Activated B cell treated with CpG ODN at 0.5 μM for 24 hours (primary cell): ENCODE measurements around the gene KRT75. TPM values are rescaled to one million over a fixed set of nuclear protein-coding genes. Genes with fewer than 3 reads are reported as not detected.

Source experiments
- ATAC-seq: fragments of 200-7000 bp; cut with Tn5 transposase; one replicate; pipeline ENCODE4 v1.10.0; 2021; ENCODE audit warnings: low read depth, mild to moderate bottlenecking, moderate library complexity
- CTCF ChIA-PET: fragments of 350-600 bp; sonication (Branson Sonifier 250); formaldehyde crosslinking; loops from one replicate; lab custom pipeline; 2021; ENCODE audit warnings: antibody characterized with exemption; lab: Charles Lee
- POLR2A ChIA-PET: fragments of 350-600 bp; sonication (Branson Sonifier 250); formaldehyde crosslinking; loops from one replicate; lab custom pipeline; 2021; ENCODE audit warnings: antibody characterized with exemption; lab: Charles Lee
- DNase-seq: peaks from one replicate; pipeline ENCODE4 v3.0.0; 2022
- H3K27ac Mint-ChIP-seq: one replicate; pipeline ENCODE4 v1.8.0; 2020; ENCODE audit warnings: mixed read lengths
- H3K27me3 Mint-ChIP-seq: one replicate; pipeline ENCODE4 v1.8.0; 2021; ENCODE audit warnings: mixed read lengths
- H3K36me3 Mint-ChIP-seq: one replicate; pipeline ENCODE4 v1.8.0; 2021; ENCODE audit warnings: low read depth, mixed read lengths
- H3K4me1 Mint-ChIP-seq: one replicate; pipeline ENCODE4 v1.8.0; 2021; ENCODE audit warnings: mixed read lengths
- H3K4me3 Mint-ChIP-seq: one replicate; pipeline ENCODE4 v1.8.0; 2020; ENCODE audit warnings: mild to moderate bottlenecking, mixed read lengths
- H3K9me3 Mint-ChIP-seq: one replicate; pipeline ENCODE4 v1.8.0; 2020; ENCODE audit warnings: mixed read lengths
- CTCF ChIP-seq: fragments of 200-600 bp; IDR thresholded peaks from one replicate; pipeline ENCODE4 v1.8.0; 2022; ENCODE audit warnings: antibody characterized with exemption, mild to moderate bottlenecking
- intact Hi-C: fragments of 100-400 bp; cut with micrococcal nuclease; formaldehyde crosslinking; loops from one replicate; pipeline ENCODE4 v1.15.1; 2024
- total RNA-seq: library from RNA; stranded (reverse); gene quantifications from 2 replicates; pipeline ENCODE4 v1.2.3, GENCODE V29; 2022

Gene KRT75
- total RNA-seq, 1 donor from 2014 or later, result not detected

- no peak overlapping the region for H3K4me3 Mint-ChIP-seq
- H3K36me3 Mint-ChIP-seq, result no peaks in the 10 kb centered on the region
- H3K27me3 Mint-ChIP-seq, result peaks cover 22% of the 10 kb centered on the region
- intact Hi-C loops, result no loop called here
- H3K27ac Mint-ChIP-seq, result no peak overlapping the region
- DNase-seq (no peak), ATAC-seq (no peak)
- H3K4me1 Mint-ChIP-seq, result no peaks in the 10 kb centered on the region
- ChIA-PET CTCF (no interaction called here), POLR2A (no interaction called here)
- no peak for TF ChIP-seq CTCF
- no peaks in the 10 kb centered on the region for H3K9me3 Mint-ChIP-seq
Measured at GRCh38 chr12:52440821-52441319, 6.7 kb upstream of the KRT75 start.

- ChIA-PET CTCF (no interaction called here), POLR2A (no interaction called here)
- Mint-ChIP-seq H3K36me3 (no peaks in the 10 kb centered on the region), H3K27me3 (peaks cover 23% of the 10 kb centered on the region), H3K27ac (no peak overlapping the region), H3K4me3 (no peak overlapping the region), H3K9me3 (no peaks in the 10 kb centered on the region), H3K4me1 (no peaks in the 10 kb centered on the region)
- intact Hi-C loops, result no loop called here
- DNase-seq (no peak), ATAC-seq (no peak)
- no peak for TF ChIP-seq CTCF
Measured at GRCh38 chr12:52439845-52440244, 5.7 kb upstream of the KRT75 start.

GRCh38 chr12:52439420-52439819 lies 5.2 kb upstream of the KRT75 start:
- no peak for TF ChIP-seq CTCF
- Mint-ChIP-seq H3K4me3 (no peak overlapping the region), H3K36me3 (no peaks in the 10 kb centered on the region), H3K27ac (no peak overlapping the region), H3K27me3 (peaks cover 25% of the 10 kb centered on the region), H3K9me3 (no peaks in the 10 kb centered on the region), H3K4me1 (no peaks in the 10 kb centered on the region)
- no peak for DNase-seq
- ChIA-PET CTCF (no interaction called here), POLR2A (no interaction called here)
- no peak for ATAC-seq
- intact Hi-C loops, result no loop called here

- no peak for ATAC-seq
- Mint-ChIP-seq H3K4me3 (no peak overlapping the region), H3K9me3 (no peaks in the 10 kb centered on the region), H3K27me3 (peaks cover 22% of the 10 kb centered on the region), H3K36me3 (no peaks in the 10 kb centered on the region), H3K27ac (no peak overlapping the region), H3K4me1 (no peaks in the 10 kb centered on the region)
- POLR2A ChIA-PET, result no interaction called here
- no peak for DNase-seq
- intact Hi-C loops, result no loop called here
- CTCF ChIA-PET, result no interaction called here
- no peak for TF ChIP-seq CTCF
Measured at GRCh38 chr12:52438305-52439301, 4.4 kb upstream of the KRT75 start.

- Mint-ChIP-seq H3K27me3 (peaks cover 18% of the 10 kb centered on the region), H3K36me3 (no peaks in the 10 kb centered on the region), H3K9me3 (no peaks in the 10 kb centered on the region), H3K4me3 (no peak overlapping the region), H3K4me1 (no peaks in the 10 kb centered on the region), H3K27ac (no peak overlapping the region)
- TF ChIP-seq CTCF, result no peak
- DNase-seq (no peak), ATAC-seq (no peak)
- ChIA-PET POLR2A (no interaction called here), CTCF (no interaction called here)
- intact Hi-C loops, result no loop called here
Measured at GRCh38 chr12:52437508-52437907, 3.3 kb upstream of the KRT75 start.
